Brain microvascular endothelial cell (primary cell): ENCODE measurements around the gene SYNE4.

Experiments used
- DNase-seq: peaks from one replicate; pipeline ENCODE4 v3.0.0-alpha.2; 2020
- H3K27ac ChIP-seq: fragments of 250-450 bp; sonication (Bioruptor Pico); 2 replicates; pipeline ENCODE4 v1.5.1; 2020; ENCODE audit warnings: mild to moderate bottlenecking, moderate library complexity
- H3K27me3 ChIP-seq: fragments of 250-450 bp; sonication (Bioruptor Pico); replicated peaks from 2 replicates; pipeline ENCODE4 v1.5.1; 2020; ENCODE audit warnings: mild to moderate bottlenecking
- H3K36me3 ChIP-seq: fragments of 250-450 bp; sonication (Bioruptor Pico); replicated peaks from 2 replicates; pipeline ENCODE4 v1.5.1; 2020; ENCODE audit warnings: mild to moderate bottlenecking
- H3K4me3 ChIP-seq: 2 replicates; pipeline ENCODE4 v1.5.1; 2011; ENCODE audit warnings: low read depth, mild to moderate bottlenecking, control low read depth, low read length, moderate library complexity
- in situ Hi-C: cut with HindIII; loops from 2 replicates; pipeline ENCODE4 v1.10.0; 2017; ENCODE audit warnings: low sequenced_read_pairs, low pct_ligation_motif_present
- TF ChIP-seq, protein P1 (sequence below): IDR thresholded peaks from 2 replicates; pipeline ENCODE4 v1.5.1; 2011; ENCODE audit warnings: low read depth, mild to moderate bottlenecking, moderate library complexity, low read length, control low read depth, inconsistent platforms; ENCODE audit errors: missing control alignments

SYNE4 gene

DNA sequence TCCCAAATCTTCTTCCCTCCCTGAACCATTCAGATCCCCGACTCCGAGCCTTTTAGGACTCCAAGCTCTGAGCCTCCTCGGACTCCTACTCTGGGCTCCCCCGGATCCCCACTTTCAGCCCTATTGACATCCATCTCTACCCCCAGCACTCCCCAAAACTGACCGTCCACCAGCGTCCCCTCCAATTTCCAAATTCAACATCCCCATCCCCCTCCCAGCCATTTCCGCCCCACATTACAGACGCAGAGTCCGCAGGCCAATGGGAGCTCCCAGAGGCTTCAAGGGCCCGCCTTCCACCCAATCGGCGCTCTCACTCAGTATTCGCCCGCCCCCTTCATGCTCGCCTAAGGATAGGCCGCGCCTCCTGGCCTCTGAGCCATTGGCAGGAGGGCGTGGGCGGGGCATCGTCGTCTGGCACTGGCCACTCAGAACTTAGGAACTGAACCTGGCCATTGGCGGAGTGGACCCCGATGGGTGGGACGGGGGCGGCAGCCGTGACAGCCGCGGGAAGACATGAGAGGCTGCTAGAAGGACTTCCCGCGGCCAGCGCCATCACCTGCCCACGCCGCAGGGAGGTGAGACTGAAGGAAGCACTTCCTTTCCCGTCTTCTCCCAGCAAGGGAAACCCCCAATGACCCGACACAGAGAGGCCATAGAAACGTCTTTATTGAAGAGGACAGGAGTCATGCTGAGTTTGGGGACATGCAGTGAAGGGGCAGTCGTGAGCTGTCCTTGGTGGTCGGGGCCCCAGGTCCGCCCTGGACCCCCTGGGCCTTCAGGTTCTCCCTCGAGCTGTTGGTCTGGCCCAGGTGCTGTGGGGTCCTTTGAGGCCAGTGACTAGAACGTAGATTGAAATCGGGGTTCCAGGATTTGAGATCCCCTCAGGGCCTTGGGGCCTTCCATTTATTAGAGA lies 5.7 kb upstream of the SYNE4 start, which contains the start of gene ALKBH6:
ALKBH6 (minus strand) TSS at position 202 of the 913 bp plus-strand sequence. CDS start 816 bp downstream, outside the sequence.
- Histone ChIP-seq H3K27me3 (no peaks in the 10 kb centered on the region), H3K36me3 (peaks cover 19% of the 10 kb centered on the region), H3K4me3 (peak within 1 kb of the TSS; percentile 85), H3K27ac (peak within 1 kb of the TSS; percentile 56)
- in situ Hi-C loops, result no loop called here
- TF ChIP-seq, protein P1, sequence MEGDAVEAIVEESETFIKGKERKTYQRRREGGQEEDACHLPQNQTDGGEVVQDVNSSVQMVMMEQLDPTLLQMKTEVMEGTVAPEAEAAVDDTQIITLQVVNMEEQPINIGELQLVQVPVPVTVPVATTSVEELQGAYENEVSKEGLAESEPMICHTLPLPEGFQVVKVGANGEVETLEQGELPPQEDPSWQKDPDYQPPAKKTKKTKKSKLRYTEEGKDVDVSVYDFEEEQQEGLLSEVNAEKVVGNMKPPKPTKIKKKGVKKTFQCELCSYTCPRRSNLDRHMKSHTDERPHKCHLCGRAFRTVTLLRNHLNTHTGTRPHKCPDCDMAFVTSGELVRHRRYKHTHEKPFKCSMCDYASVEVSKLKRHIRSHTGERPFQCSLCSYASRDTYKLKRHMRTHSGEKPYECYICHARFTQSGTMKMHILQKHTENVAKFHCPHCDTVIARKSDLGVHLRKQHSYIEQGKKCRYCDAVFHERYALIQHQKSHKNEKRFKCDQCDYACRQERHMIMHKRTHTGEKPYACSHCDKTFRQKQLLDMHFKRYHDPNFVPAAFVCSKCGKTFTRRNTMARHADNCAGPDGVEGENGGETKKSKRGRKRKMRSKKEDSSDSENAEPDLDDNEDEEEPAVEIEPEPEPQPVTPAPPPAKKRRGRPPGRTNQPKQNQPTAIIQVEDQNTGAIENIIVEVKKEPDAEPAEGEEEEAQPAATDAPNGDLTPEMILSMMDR, result no peak
- peak; percentile 99 for DNase-seq

DNA sequence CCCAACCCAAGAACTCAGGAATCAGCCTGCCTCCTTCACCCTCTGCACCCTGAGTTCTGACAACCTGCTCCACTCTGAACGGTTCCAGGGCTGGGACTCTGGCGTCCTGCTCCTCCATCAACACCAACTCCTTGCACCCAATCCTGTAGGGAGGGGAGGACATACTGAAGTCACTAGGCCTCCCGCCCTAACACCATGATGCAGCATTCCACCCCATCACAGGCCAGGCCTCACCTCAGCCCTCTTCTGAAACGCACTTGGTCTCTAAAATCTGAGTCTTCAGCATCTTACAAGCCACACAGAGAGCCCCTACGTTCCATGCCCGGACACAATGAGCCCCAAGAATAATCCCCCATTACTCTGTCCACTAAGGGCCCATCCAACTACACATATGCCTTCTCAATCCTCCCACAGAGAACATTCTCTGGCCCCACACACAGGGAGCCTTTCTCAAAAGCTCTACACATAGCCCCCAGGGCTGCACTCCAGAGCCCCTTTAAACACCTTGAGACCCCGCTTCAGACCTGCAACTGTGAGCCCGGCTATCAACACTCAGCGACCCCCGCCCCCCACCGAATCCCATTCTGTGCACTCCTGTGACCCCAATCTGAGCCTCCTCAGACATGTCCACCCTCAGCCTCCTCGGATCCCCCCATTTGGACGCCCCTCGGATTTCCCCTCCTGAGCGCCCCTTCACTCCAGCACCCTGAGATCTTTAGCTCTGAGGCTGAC lies 4.8 kb upstream of the SYNE4 start:
- in situ Hi-C loops, result no loop called here
- Histone ChIP-seq H3K4me3 (peak overlapping the region; percentile 85), H3K27me3 (no peaks in the 10 kb centered on the region), H3K36me3 (peaks cover 15% of the 10 kb centered on the region), H3K27ac (peak overlapping the region; percentile 56)
- no peak for DNase-seq
- TF ChIP-seq, protein P1, result no peak

DNA sequence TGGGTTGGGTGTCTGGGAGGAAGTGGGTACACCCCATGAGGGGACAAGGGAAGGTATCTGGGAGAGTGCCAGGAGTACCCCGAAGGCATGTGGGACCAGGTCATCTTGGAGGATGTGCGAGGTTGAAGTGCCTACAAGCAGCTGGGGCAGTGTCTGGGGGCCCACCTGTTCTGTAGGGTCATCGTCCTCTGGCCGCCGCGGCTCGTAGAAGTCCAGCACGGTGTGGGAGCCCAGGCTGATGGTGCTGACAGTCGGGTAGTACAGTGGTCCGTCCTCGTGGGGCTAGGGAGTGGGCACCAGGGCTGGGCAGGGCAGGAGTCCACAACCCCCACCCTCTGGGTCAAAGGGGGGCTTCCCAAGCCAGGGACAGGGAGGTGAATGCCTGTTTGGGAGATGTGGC lies 1.8 kb upstream of the SYNE4 start:
- H3K27me3 ChIP-seq, result no peaks in the 10 kb centered on the region
- no peaks in the 10 kb centered on the region for H3K36me3 ChIP-seq
- in situ Hi-C loops, result no loop called here
- no peak overlapping the region for H3K27ac ChIP-seq
- H3K4me3 ChIP-seq, result no peak overlapping the region
- no peak for DNase-seq
- TF ChIP-seq, protein P1, result no peak

DNA sequence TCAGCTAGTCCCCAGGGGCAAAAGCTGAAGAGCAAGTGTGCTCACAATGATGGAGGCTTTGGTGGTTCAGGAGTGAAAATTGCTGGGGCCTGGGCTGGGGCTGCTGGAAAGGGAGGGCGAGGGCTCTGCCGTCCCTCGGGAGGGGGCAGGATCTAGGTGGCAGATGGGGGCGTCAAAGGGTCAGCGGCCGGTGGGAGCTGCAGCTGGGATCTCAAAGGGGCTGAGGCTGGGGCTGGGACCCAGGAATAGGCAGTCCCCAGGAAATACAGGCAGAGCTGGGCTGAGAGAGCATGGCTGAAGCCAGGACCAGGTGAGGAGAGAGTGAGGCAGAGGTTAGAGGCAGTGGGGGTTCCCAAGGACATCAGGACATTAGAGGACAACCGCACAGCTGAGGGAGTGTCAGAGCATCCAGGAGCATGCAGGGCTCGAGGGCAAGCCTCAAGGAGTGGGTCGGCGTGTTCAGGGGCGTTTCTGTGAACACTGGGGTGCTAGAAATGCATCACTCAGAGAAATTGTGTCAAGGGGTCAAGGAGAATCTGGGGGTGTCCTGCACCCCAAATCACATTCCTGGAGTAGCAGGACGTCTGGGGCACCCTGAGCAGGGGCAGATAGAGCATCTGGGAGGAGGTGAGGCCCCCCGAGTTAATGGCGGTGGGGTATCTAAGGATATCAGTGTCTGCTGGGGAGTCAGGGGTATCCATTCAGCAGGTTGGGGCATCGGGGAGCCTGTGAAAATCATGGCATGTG lies 1.2 kb upstream of the SYNE4 start:
- no peak overlapping the region for H3K27ac ChIP-seq
- TF ChIP-seq, protein P1, result no peak
- no peaks in the 10 kb centered on the region for H3K36me3 ChIP-seq
- in situ Hi-C loops, result no loop called here
- H3K27me3 ChIP-seq, result no peaks in the 10 kb centered on the region
- peak overlapping the region; percentile 42 for H3K4me3 ChIP-seq
- DNase-seq, result no peak

DNA sequence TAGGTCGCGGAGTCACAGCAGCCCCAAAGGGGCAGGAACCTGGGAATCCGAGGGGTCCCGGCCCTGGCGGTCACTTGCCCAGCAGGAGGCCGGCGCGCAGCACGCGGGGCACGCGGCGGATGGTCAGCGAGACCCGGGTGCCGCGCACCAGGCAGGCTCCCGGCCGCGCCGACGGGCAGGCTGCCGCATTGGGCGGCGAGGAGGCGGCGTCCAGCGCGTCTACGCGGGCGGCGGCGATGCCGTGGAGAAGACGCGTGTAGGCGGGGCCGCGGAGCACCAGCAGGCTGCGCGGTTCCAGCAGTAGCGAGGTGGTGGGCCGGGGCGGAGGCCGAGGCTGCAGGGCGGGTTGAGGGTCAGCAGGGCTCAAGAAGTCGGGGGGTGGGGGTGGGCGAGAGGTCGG lies 607 bp upstream of the SYNE4 start:
- TF ChIP-seq, protein P1, result no peak
- peak overlapping the region; percentile 42 for H3K4me3 ChIP-seq
- peak; percentile 40 for DNase-seq
- H3K27me3 ChIP-seq, result no peaks in the 10 kb centered on the region
- H3K36me3 ChIP-seq, result no peaks in the 10 kb centered on the region
- in situ Hi-C loops, result no loop called here
- H3K27ac ChIP-seq, result no peak overlapping the region
